Fibroblast of pulmonary artery (primary cell): Measurements from ENCODE around the gene LEAP2.
A peak's percentile ranks its signal among the peaks of the same experiment; 100 is the strongest.
"Not testable (repeated sequence)": the region's sequence is repeated elsewhere in the genome, so short reads cannot be mapped to it uniquely, and the experiment has no call there.

Experiments
- DNase-seq: peaks from one replicate; pipeline ENCODE4 v3.0.0-alpha.2; 2010; ENCODE audit warnings: low read depth
- H3K4me3 ChIP-seq: replicated peaks from 2 replicates; pipeline ENCODE4 v1.5.1; 2011; ENCODE audit warnings: low read depth, mild to moderate bottlenecking, control low read depth, low read length, moderate library complexity
- CTCF ChIP-seq: IDR thresholded peaks from 2 replicates; pipeline ENCODE4 v1.5.1; 2011; ENCODE audit warnings: mild to moderate bottlenecking, control low read depth, low read length, inconsistent platforms; ENCODE audit errors: missing control alignments

The LEAP2 gene

GRCh38 chr5:132841305-132841704 is 32.2 kb upstream of the LEAP2 start:
- TF ChIP-seq CTCF, result no peak
- DNase-seq, result peak; percentile 42

GRCh38 chr5:132848270-132848669 is 25.2 kb upstream of the LEAP2 start:
- TF ChIP-seq CTCF, result no peak
- DNase-seq, result no peak
- no peak overlapping the region for H3K4me3 ChIP-seq

More at GRCh38 chr5:132841305-132841704, 32.2 kb upstream of the LEAP2 start:
- H3K4me3 ChIP-seq, result no peak overlapping the region

- H3K4me3 ChIP-seq, result no peak overlapping the region
- no peak for DNase-seq
- no peak for TF ChIP-seq CTCF
Observed at GRCh38 chr5:132849347-132849746, 24.1 kb upstream of the LEAP2 start.

GRCh38 chr5:132850066-132850465 is 23.4 kb upstream of the LEAP2 start:
- no peak overlapping the region for H3K4me3 ChIP-seq
- no peak for DNase-seq
- TF ChIP-seq CTCF, result no peak

- no peak for TF ChIP-seq CTCF
- H3K4me3 ChIP-seq, result no peak overlapping the region
- DNase-seq, result no peak
Observed at GRCh38 chr5:132853323-132853722, 20.1 kb upstream of the LEAP2 start.

GRCh38 chr5:132853790-132854189 is 19.7 kb upstream of the LEAP2 start:
- TF ChIP-seq CTCF, result no peak
- DNase-seq, result no peak
- H3K4me3 ChIP-seq, result no peak overlapping the region

GRCh38 chr5:132854301-132854700 is 19.2 kb upstream of the LEAP2 start:
- DNase-seq, result peak; percentile 49
- H3K4me3 ChIP-seq, result no peak overlapping the region
- no peak for TF ChIP-seq CTCF

- H3K4me3 ChIP-seq, DNase-seq: not testable (repeated sequence)
Observed at GRCh38 chr5:132854992-132855391, 18.5 kb upstream of the LEAP2 start.
